Hepatocyte (in vitro differentiated cells): Measurements from ENCODE around the gene TSPAN33.

Experiments
- EZH2 ChIP-seq: fragments of 200-600 bp; sonication (generic); IDR thresholded peaks from 2 replicates; pipeline ENCODE4 v1.6.1; 2016; ENCODE audit warnings: antibody characterized with exemption, mild to moderate bottlenecking, borderline replicate concordance
- TF ChIP-seq, protein P1 (sequence below): fragments of 200-600 bp; sonication (generic); IDR thresholded peaks from 2 replicates; pipeline ENCODE4 v1.5.1; 2016; ENCODE audit warnings: antibody characterized with exemption, mild to moderate bottlenecking; ENCODE audit not compliant: poor library complexity

DNA sequence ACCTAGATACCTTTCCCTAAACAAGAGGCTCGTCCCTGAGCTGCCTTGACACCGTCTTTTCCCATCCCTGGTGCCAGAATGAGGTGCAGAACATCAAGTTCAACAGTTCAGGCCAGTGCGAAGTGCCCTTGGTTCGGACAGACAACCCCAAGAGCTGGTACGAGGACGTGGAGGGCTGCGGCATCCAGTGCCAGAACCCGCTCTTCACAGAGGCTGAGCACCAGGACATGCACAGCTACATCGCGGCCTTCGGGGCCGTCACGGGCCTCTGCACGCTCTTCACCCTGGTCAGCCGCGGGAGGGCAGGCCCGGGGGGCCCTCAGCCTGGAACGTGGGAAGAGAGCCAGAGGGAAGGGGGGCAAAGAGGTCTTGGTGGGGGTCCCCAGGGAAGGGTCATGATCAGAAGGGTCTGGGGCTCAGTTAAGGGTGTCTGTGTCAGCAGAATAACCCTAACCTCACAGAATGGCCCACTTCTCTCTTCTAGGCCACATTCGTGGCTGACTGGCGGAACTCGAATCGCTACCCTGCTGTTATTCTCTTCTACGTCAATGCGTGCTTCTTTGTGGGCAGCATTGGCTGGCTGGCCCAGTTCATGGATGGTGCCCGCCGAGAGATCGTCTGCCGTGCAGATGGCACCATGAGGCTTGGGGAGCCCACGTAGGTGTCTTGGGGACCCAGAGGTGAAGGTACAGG lies 60.8 kb downstream of the TSPAN33 start:
- TF ChIP-seq, protein P1, sequence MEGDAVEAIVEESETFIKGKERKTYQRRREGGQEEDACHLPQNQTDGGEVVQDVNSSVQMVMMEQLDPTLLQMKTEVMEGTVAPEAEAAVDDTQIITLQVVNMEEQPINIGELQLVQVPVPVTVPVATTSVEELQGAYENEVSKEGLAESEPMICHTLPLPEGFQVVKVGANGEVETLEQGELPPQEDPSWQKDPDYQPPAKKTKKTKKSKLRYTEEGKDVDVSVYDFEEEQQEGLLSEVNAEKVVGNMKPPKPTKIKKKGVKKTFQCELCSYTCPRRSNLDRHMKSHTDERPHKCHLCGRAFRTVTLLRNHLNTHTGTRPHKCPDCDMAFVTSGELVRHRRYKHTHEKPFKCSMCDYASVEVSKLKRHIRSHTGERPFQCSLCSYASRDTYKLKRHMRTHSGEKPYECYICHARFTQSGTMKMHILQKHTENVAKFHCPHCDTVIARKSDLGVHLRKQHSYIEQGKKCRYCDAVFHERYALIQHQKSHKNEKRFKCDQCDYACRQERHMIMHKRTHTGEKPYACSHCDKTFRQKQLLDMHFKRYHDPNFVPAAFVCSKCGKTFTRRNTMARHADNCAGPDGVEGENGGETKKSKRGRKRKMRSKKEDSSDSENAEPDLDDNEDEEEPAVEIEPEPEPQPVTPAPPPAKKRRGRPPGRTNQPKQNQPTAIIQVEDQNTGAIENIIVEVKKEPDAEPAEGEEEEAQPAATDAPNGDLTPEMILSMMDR = no peak
- no peak for TF ChIP-seq EZH2
